GM12878 (cell line): ENCODE data around the gene RBL2. TPM values are rescaled to one million over a fixed set of nuclear protein-coding genes. Genes with fewer than 3 reads are reported as not detected.

Experiments used
- ATAC-seq: fragments of 200-7000 bp; cut with Tn5 transposase; 3 replicates; pipeline ENCODE4 v1.9.1; 2020; ENCODE audit warnings: mild to moderate bottlenecking, moderate library complexity
- BruUV-seq: library from RNA; stranded (reverse); fragments of 400-500 nt; replicated peaks from 2 replicates; lab custom pipeline; 2021; lab: Mats Ljungman, UMichigan
- CTCF ChIA-PET: fragments of 300-600 bp; sonication (Branson Sonifier 250); formaldehyde crosslinking; extraction: SDS; loops from one replicate; lab custom pipeline; 2021; ENCODE audit warnings: inconsistent platforms; lab: Yijun Ruan, JAX
- POLR2A ChIA-PET: fragments of 350-600 bp; formaldehyde crosslinking; extraction: SDS; loops from one replicate; lab custom pipeline; 2021; ENCODE audit warnings: inconsistent platforms; lab: Charles Lee
- RAD21 ChIA-PET: fragments of 300-600 bp; sonication (Branson Sonifier 250); formaldehyde crosslinking; loops from one replicate; lab custom pipeline; 2023; ENCODE audit warnings: antibody characterized with exemption; ENCODE audit not compliant: unreplicated experiment; lab: Charles Lee
- SMC1A ChIA-PET: fragments of 300-600 bp; sonication (Branson Sonifier 250); formaldehyde crosslinking; loops from one replicate; lab custom pipeline; 2023; ENCODE audit not compliant: unreplicated experiment, uncharacterized antibody; lab: Charles Lee
- DNase-seq: peaks from one replicate; pipeline ENCODE4 v3.0.0-alpha.2; 2011; ENCODE audit warnings: low read depth, low spot score
- FAIRE-seq: peaks from 3 replicates; lab custom pipeline; 2011; peaks lifted over from hg19 to GRCh38; lab: Jason Lieb, UNC
- H2AFZ ChIP-seq: 2 replicates; pipeline ENCODE4 v1.6.0; 2011; ENCODE audit warnings: low read depth, low read length, control low read depth; ENCODE audit not compliant: control insufficient read depth
- H3K27ac ChIP-seq: 2 replicates; pipeline ENCODE4 v1.5.1; 2011; ENCODE audit warnings: control low read depth; ENCODE audit not compliant: control insufficient read depth, insufficient read depth
- H3K27me3 ChIP-seq, 2 experiments: replicated peaks in 1 of 2; 2 replicates each; pipeline versions ENCODE4 v1.6.0 to v1.6.1; 2011; ENCODE audit warnings: low read length in 1 of 2; ENCODE audit not compliant: control insufficient read depth in 2 of 2, insufficient read depth in 2 of 2
- H3K36me3 ChIP-seq, 2 experiments: 2 replicates each; pipeline ENCODE4 v1.5.1; 2011; ENCODE audit warnings: low read length in 1 of 2; ENCODE audit not compliant: control insufficient read depth in 2 of 2, insufficient read depth in 2 of 2
- H3K4me1 ChIP-seq: 2 replicates; pipeline ENCODE4 v1.6.1; 2011; ENCODE audit warnings: mild to moderate bottlenecking, low read length, moderate library complexity, mixed read lengths; ENCODE audit not compliant: control insufficient read depth, insufficient read depth
- H3K4me2 ChIP-seq: 2 replicates; pipeline ENCODE4 v1.6.0; 2011; ENCODE audit warnings: control low read depth; ENCODE audit not compliant: control insufficient read depth, insufficient read depth
- H3K4me3 ChIP-seq: fragments of 200-600 bp; sonication (generic); 2 replicates; pipeline ENCODE4 v1.5.1; 2016
- H3K79me2 ChIP-seq: 2 replicates; pipeline ENCODE4 v1.6.0; 2011; ENCODE audit warnings: low read length; ENCODE audit not compliant: control insufficient read depth, insufficient read depth
- H3K9ac ChIP-seq: 2 replicates; pipeline ENCODE4 v1.8.0; 2011; ENCODE audit warnings: low read length, control low read depth, mixed read lengths; ENCODE audit not compliant: control insufficient read depth, insufficient read depth
- H3K9me3 ChIP-seq: replicated peaks from 3 replicates; pipeline ENCODE4 v1.5.1; 2011; ENCODE audit warnings: mild to moderate bottlenecking, low read length; ENCODE audit not compliant: control insufficient read depth, insufficient read depth
- H4K20me1 ChIP-seq: 2 replicates; pipeline ENCODE4 v1.6.0; 2011; ENCODE audit not compliant: control insufficient read depth, insufficient read depth
- BACH1 ChIP-seq: fragments of 450-650 bp; IDR thresholded peaks from 2 replicates; pipeline ENCODE4 v1.6.1; 2017; ENCODE audit warnings: mild to moderate bottlenecking, borderline replicate concordance
- EGR1 ChIP-seq, 2 experiments: IDR thresholded peaks; 1 replicate in 1 of 2; 2 replicates in 1 of 2; pipeline ENCODE4 v1.6.1; 2011 to 2012; ENCODE audit warnings: low read depth in 2 of 2, low read length in 2 of 2, borderline replicate concordance in 1 of 2, mild to moderate bottlenecking in 1 of 2, moderate library complexity in 1 of 2
- ETV6 ChIP-seq, 2 experiments: fragments of 450-650 bp in 1 of 2; IDR thresholded peaks in 1 of 2; conservative IDR thresholded peaks in 1 of 2; 2 replicates each; pipeline ENCODE4 v1.6.1; 2014; ENCODE audit warnings: antibody characterized with exemption in 1 of 2, borderline replicate concordance in 1 of 2, low read depth in 1 of 2, mild to moderate bottlenecking in 1 of 2, moderate library complexity in 1 of 2
- MLLT1 ChIP-seq: fragments of 450-650 bp; IDR thresholded peaks from 2 replicates; pipeline ENCODE4 v1.6.1; 2016; ENCODE audit warnings: mild to moderate bottlenecking
- MYB ChIP-seq: fragments of 150-350 bp; IDR thresholded peaks from 2 replicates; pipeline ENCODE4 v1.6.1; 2014; ENCODE audit warnings: mild to moderate bottlenecking, low read depth, low read length, borderline replicate concordance
- NFXL1 ChIP-seq: fragments of 450-650 bp; IDR thresholded peaks from 2 replicates; pipeline ENCODE4 v1.6.1; 2017; ENCODE audit warnings: antibody characterized with exemption, mild to moderate bottlenecking, borderline replicate concordance
- SREBF1 ChIP-seq: IDR thresholded peaks from 2 replicates; pipeline ENCODE4 v1.6.1; 2012; ENCODE audit warnings: mild to moderate bottlenecking, low read length
- SRF ChIP-seq, 2 experiments: IDR thresholded peaks; 2 replicates each; pipeline ENCODE4 v1.6.1; 2011; ENCODE audit warnings: low read depth in 2 of 2, low read length in 2 of 2, mild to moderate bottlenecking in 1 of 2, moderate library complexity in 1 of 2
- TCF3 ChIP-seq: IDR thresholded peaks from 2 replicates; pipeline ENCODE4 v1.6.1; 2012; ENCODE audit warnings: low read depth, mild to moderate bottlenecking, low read length, borderline replicate concordance; ENCODE audit not compliant: insufficient read depth
- USF1 ChIP-seq: IDR thresholded peaks from 2 replicates; pipeline ENCODE4 v1.6.1; 2011; ENCODE audit warnings: borderline replicate concordance, low read depth, mild to moderate bottlenecking, moderate library complexity, mixed read lengths, low read length; ENCODE audit not compliant: insufficient read depth; ENCODE audit errors: extremely low read length
- YBX1 ChIP-seq: fragments of 450-650 bp; IDR thresholded peaks from 2 replicates; pipeline ENCODE4 v1.6.1; 2016; ENCODE audit warnings: antibody characterized with exemption
- WGBS: methylation state at CpG from one replicate; pipeline ENCODE4 v1.1.6; 2016; ENCODE audit warnings: low lambda C conversion rate; ENCODE audit not compliant: insufficient replicate concordance, insufficient coverage; ENCODE audit errors: missing lambda C conversion rate; 5-methylcytosine and 5-hydroxymethylcytosine counted together
- in situ Hi-C: fragments of 300-500 bp; cut with MboI; formaldehyde crosslinking; loops from 9 replicates; pipeline ENCODE4 v1.14.3; 2018; ENCODE audit warnings: mixed read lengths
- intact Hi-C: fragments of 100-400 bp; cut with micrococcal nuclease; formaldehyde crosslinking; loops from one replicate; pipeline ENCODE4 v1.14.2; 2022; ENCODE audit not compliant: unreplicated experiment
- polyA plus RNA-seq, 11 experiments: library from polyadenylated mRNA; depleted of rRNA in 4 of 11; unstranded in 6 of 11; stranded (reverse) in 5 of 11; fragments of >200 nt; fragmentation: Nextera tagmentation in 4 of 11; fragmentation: Illumina TruSeq in 1 of 11; extraction: Ambion mirVana in 4 of 11; extraction: Trizol in 1 of 11; gene quantifications; 1 replicate in 1 of 11; 2 replicates in 10 of 11; pipeline versions ENCODE4 v1.2.1 to v1.2.3, GENCODE V29; 2011 to 2016; ENCODE audit warnings: inconsistent platforms in 2 of 11, missing spikeins in 2 of 11, low read depth in 1 of 11
- total RNA-seq, 4 experiments: library from RNA; depleted of rRNA in 3 of 4; stranded (reverse); fragments of >200 nt in 3 of 4; fragmentation: Illumina TruSeq in 1 of 4; extraction: Trizol in 1 of 4; gene quantifications; 2 replicates each; pipeline versions ENCODE4 v1.2.1 to v1.2.3, GENCODE V29; 2013 to 2021
- TF ChIP-seq, protein P1 (sequence below): IDR thresholded peaks from 2 replicates; pipeline ENCODE4 v1.6.1; 2011; ENCODE audit warnings: low read depth, mild to moderate bottlenecking, low read length, moderate library complexity, borderline replicate concordance; ENCODE audit errors: extremely low read depth
- TF ChIP-seq, protein P2 (sequence below): IDR thresholded peaks from 2 replicates; pipeline ENCODE4 v1.6.1; 2012; ENCODE audit warnings: low read depth, low read length, improper control_type of control experiment
- TF ChIP-seq, protein P3 (sequence below), 3 experiments: IDR thresholded peaks in 2 of 3; conservative IDR thresholded peaks in 1 of 3; 2 replicates each; pipeline ENCODE4 v1.5.1; 2011; ENCODE audit warnings: low read depth in 3 of 3, low read length in 3 of 3, mild to moderate bottlenecking in 3 of 3, control low read depth in 2 of 3, moderate library complexity in 2 of 3, inconsistent platforms in 1 of 3, mixed read lengths in 1 of 3; ENCODE audit not compliant: control insufficient read depth in 2 of 3, insufficient read depth in 1 of 3; ENCODE audit errors: extremely low read depth in 1 of 3

Gene RBL2
- total and polyA plus RNA-seq, 10 of the 15 experiments (the other 5 are each of a cell fraction or from before 2014, with no cell fraction given), result 10.0 to 107 (median 39.0) TPM

GRCh38 chr16:53457670-53458069 lies 23.4 kb downstream of the RBL2 start:
- BruUV-seq, result no TSS peak
- no peaks in the 10 kb centered on the region for H3K27me3 ChIP-seq
- peaks cover 1 to 15% of the 10 kb centered on the region in 2 experiments; a peak in 3 of 4 replicates for H3K36me3 ChIP-seq
- peaks cover 28% of the 10 kb centered on the region for H3K4me1 ChIP-seq
- WGBS, result 2% methylated on average over 2 of the region's 2 CpGs
- ChIA-PET CTCF (interaction anchor here (0.5 to 2.7 kb wide), 9 partner anchors 9 to 192 kb away, joined by 3 to 13 read pairs (median 5); no protein-coding TSS in a partner anchor), RAD21 (interaction anchor here (0.8 to 3.9 kb wide), 10 partner anchors 9 to 147 kb away, joined by 3 to 21 read pairs (median 4); partner anchors contain the start of gene AKTIP), POLR2A (interaction anchor here (1.2 to 2.2 kb wide), 3 partner anchors 22 to 61 kb away, joined by 3 to 7 read pairs (median 5); no protein-coding TSS in a partner anchor), SMC1A (interaction anchor here (0.9 to 5.5 kb wide), 13 partner anchors 10 to 287 kb away, joined by 3 to 33 read pairs (median 3); partner anchors contain the start of gene AKTIP)
- in situ Hi-C loops, result no loop called here
- H3K4me3 ChIP-seq, result no peak overlapping the region
- intact Hi-C loops, result loop anchor here (5.0 kb wide), 1 partner anchor 45 kb away; the partner anchor contains the start of gene AKTIP
- H3K9ac ChIP-seq, result no peak overlapping the region
- ATAC-seq (peak; percentile 100), FAIRE-seq (peak; percentile 95), DNase-seq (peak; percentile 92)
- no peaks in the 10 kb centered on the region for H3K79me2 ChIP-seq
- no peaks in the 10 kb centered on the region for H3K9me3 ChIP-seq
- H2AFZ ChIP-seq, result no peak overlapping the region
- no peaks in the 10 kb centered on the region for H4K20me1 ChIP-seq
- H3K27ac ChIP-seq, result peak overlapping the region; percentile 61; the same call in 1 of the 2 replicates
- H3K4me2 ChIP-seq, result peak overlapping the region; percentile 79
- TF ChIP-seq, protein P1, sequence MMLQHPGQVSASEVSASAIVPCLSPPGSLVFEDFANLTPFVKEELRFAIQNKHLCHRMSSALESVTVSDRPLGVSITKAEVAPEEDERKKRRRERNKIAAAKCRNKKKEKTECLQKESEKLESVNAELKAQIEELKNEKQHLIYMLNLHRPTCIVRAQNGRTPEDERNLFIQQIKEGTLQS, result no peak
- TF ChIP-seq MYB (peak; percentile 76; the same call in 1 of the 2 replicates), USF1 (no peak), ETV6 (conservative IDR thresholded peaks at IDR 0.05 in 1 of 2, IDR thresholded peaks at IDR 0.05 in 1 of 2; ENCODE audit: borderline replicate concordance in 1 of 2, low read depth in 1 of 2) (peak in 1 of 2 experiments; percentile 94; a peak in 2 of 4 replicates), SREBF1 (no peak), BACH1 (peak; percentile 46; the same call in 1 of the 2 replicates), EGR1 (IDR thresholded peaks at IDR 0.05; ENCODE audit: borderline replicate concordance in 1 of 2, low read depth in 2 of 2, low read length in 2 of 2) (0 out of 3 replicates have a peak, but pooled peaks of 1 of the 2 experiments have one; percentile 9), SRF (IDR thresholded peaks at IDR 0.05; ENCODE audit: low read depth in 2 of 2, low read length in 2 of 2) (no peak), TCF3 (0 out of 2 replicates have a peak, but pooled peaks have one; percentile 57), MLLT1 (peak; percentile 92), NFXL1 (no peak), YBX1 (no peak)
- TF ChIP-seq, protein P2, sequence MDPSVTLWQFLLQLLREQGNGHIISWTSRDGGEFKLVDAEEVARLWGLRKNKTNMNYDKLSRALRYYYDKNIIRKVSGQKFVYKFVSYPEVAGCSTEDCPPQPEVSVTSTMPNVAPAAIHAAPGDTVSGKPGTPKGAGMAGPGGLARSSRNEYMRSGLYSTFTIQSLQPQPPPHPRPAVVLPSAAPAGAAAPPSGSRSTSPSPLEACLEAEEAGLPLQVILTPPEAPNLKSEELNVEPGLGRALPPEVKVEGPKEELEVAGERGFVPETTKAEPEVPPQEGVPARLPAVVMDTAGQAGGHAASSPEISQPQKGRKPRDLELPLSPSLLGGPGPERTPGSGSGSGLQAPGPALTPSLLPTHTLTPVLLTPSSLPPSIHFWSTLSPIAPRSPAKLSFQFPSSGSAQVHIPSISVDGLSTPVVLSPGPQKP, result no peak
- TF ChIP-seq, protein P3, sequence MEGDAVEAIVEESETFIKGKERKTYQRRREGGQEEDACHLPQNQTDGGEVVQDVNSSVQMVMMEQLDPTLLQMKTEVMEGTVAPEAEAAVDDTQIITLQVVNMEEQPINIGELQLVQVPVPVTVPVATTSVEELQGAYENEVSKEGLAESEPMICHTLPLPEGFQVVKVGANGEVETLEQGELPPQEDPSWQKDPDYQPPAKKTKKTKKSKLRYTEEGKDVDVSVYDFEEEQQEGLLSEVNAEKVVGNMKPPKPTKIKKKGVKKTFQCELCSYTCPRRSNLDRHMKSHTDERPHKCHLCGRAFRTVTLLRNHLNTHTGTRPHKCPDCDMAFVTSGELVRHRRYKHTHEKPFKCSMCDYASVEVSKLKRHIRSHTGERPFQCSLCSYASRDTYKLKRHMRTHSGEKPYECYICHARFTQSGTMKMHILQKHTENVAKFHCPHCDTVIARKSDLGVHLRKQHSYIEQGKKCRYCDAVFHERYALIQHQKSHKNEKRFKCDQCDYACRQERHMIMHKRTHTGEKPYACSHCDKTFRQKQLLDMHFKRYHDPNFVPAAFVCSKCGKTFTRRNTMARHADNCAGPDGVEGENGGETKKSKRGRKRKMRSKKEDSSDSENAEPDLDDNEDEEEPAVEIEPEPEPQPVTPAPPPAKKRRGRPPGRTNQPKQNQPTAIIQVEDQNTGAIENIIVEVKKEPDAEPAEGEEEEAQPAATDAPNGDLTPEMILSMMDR (IDR thresholded peaks at IDR 0.05 in 2 of 3, conservative IDR thresholded peaks at IDR 0.05 in 1 of 3; ENCODE audit: control insufficient read depth in 2 of 3, extremely low read depth in 1 of 3, insufficient read depth in 1 of 3, low read depth in 3 of 3, low read length in 3 of 3), result 0 out of 6 replicates have a peak, but pooled peaks of 1 of the 3 experiments have one; percentile 8
